Stimulated activated naive CD8-positive, alpha-beta T cell treated with anti-CD3 and anti-CD28 coated beads, Interleukin-15, Interleukin-2, amounts not matched to agents 100 ng/mL and 50 ng/mL, for 24 hours (primary cell): Measurements from ENCODE around the gene CHMP4B.

Experiments
- H3K27ac Mint-ChIP-seq: one replicate; pipeline ENCODE4 v1.8.0; 2021; ENCODE audit warnings: mild to moderate bottlenecking, mixed read lengths
- H3K27me3 Mint-ChIP-seq: one replicate; pipeline ENCODE4 v1.8.0; 2021; ENCODE audit warnings: mixed read lengths
- H3K36me3 Mint-ChIP-seq: one replicate; pipeline ENCODE4 v1.8.0; 2021; ENCODE audit warnings: low read depth, mixed read lengths
- H3K4me1 Mint-ChIP-seq: one replicate; pipeline ENCODE4 v1.8.0; 2021; ENCODE audit warnings: low read depth, mixed read lengths
- H3K4me3 Mint-ChIP-seq: one replicate; pipeline ENCODE4 v1.8.0; 2021; ENCODE audit warnings: mild to moderate bottlenecking, mixed read lengths
- H3K9me3 Mint-ChIP-seq: one replicate; pipeline ENCODE4 v1.8.0; 2021; ENCODE audit warnings: mixed read lengths

The CHMP4B gene

GRCh38 chr20:33822423-33822822, 11.3 kb downstream of the CHMP4B start:
- peaks cover 24% of the 10 kb centered on the region for H3K36me3 Mint-ChIP-seq
- H3K27ac Mint-ChIP-seq = peak overlapping the region; percentile 36
- H3K4me3 Mint-ChIP-seq = no peak overlapping the region
- no peaks in the 10 kb centered on the region for H3K27me3 Mint-ChIP-seq
- no peaks in the 10 kb centered on the region for H3K9me3 Mint-ChIP-seq
- H3K4me1 Mint-ChIP-seq = peaks cover 91% of the 10 kb centered on the region

DNA sequence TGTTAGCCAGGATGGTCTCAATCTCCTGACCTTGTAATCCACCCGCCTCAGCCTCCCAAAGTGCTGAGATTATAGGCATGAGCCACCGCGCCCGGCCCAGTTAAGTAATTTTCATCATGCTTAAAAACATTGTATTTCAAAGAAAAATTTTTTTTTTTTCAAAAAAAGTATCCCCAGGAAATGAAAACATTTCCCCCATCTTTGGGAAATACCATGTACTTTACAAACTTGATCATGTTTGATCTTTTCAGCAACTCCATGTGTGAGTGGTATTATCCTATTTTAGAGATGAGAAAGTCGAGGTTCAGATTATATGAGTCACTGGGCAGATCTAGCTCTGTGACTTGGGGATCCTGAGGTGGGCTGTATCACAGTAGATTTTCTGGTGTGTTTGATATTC, 11.8 kb downstream of the CHMP4B start:
- Mint-ChIP-seq H3K36me3 (peaks cover 18% of the 10 kb centered on the region), H3K27ac (no peak overlapping the region), H3K4me1 (peaks cover 91% of the 10 kb centered on the region), H3K4me3 (no peak overlapping the region), H3K27me3 (no peaks in the 10 kb centered on the region), H3K9me3 (no peaks in the 10 kb centered on the region)

DNA sequence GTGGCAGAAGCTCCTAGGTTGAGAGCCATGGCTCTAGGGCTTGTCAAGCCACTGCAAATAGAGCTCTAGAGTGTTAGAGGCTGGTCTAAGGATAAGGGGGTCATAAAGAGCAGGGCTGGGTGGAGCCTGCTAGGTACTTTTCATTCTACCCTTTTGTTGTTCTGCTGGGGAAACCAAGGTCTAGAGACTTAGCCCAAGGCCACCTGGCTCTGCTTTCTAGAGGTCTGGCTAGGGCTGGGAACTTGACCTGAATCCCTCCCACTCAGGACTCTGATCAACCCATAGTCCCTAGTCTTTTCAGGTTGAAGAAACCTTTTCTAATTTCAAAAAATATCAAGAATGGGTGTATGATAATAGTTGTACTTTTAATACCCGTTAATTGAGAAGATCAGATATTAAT, 13.7 kb downstream of the CHMP4B start:
- Mint-ChIP-seq H3K4me1 (peaks cover 88% of the 10 kb centered on the region), H3K36me3 (peaks cover 21% of the 10 kb centered on the region), H3K4me3 (no peak overlapping the region), H3K27me3 (no peaks in the 10 kb centered on the region), H3K9me3 (no peaks in the 10 kb centered on the region), H3K27ac (no peak overlapping the region)

DNA sequence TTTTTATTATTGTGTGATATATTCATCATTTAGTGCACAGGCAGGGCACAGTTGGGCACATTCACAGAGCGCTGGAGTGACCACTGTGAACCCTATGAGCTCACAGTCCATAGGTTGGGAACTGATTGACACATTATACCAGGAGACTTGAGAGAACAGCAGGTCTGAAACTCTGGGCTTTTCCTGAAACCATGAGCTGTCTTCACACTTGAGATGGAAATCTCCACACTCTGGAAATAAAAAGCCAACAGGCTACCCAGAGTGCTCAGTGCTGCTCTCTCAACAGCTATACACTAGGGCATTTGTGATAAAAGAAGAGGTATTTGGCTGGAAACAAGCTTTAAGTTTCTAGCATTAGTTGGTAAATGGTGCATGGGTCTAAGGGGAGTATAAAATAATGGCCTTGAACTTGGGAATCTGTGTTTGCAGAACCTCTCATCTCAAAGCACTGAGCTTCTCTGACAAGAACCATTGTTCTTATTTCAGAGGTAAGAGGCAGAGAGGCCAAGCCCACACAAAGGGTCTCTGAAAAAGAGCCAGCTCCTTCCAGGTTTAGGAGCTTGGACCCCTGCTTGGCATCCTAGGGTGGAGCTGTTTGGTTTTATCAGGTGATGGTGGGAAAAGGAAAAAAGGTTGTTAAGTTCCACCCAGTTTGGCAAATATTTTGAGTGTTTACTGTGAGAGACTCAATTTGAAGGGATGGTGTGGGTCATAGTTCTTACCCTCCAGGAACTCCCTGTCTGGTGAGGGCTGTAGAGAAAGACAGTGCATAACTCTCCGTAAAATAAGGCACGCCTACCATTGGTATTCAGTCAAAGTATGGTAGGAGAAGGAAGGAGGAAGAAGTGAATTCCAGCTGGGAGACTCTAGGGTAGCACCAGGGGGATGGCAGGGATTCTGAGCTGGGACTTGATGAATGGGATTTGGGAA, 14.5 kb downstream of the CHMP4B start:
- Mint-ChIP-seq H3K4me1 (peaks cover 86% of the 10 kb centered on the region), H3K4me3 (no peak overlapping the region), H3K9me3 (no peaks in the 10 kb centered on the region), H3K27ac (no peak overlapping the region), H3K27me3 (no peaks in the 10 kb centered on the region), H3K36me3 (peaks cover 17% of the 10 kb centered on the region)

DNA sequence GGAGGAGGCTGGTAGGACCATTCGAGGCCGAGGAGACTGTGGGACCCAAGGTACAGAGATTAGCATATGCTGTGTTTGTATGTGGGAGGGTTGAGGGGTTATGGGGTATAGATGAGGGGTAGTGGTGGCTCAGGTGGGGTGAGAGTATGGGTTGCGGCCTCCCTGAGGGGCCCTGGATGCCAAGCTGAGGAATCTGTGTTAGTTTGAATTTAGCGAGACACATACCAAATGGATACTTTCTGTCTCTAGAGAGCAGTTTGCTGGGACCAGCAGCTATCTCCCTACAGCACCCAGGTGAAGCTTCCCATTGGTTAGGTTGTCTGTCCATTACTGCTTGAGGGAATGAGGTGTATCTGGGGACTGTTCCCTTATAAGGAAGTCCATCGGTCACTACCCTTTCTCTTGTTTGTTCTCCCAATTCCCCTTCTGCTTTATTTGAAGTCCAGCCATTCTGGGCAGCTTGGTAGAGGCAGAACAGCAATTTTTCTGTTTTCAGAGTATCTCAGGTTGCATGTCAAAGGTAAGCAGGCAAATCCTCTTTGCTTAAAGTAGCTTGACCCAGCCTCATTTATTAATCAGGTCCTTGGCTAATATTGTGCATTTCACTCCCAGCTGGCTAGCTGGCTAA, 15.2 kb downstream of the CHMP4B start:
- H3K9me3 Mint-ChIP-seq = no peaks in the 10 kb centered on the region
- no peak overlapping the region for H3K4me3 Mint-ChIP-seq
- H3K27ac Mint-ChIP-seq = no peak overlapping the region
- H3K4me1 Mint-ChIP-seq = peaks cover 84% of the 10 kb centered on the region
- H3K36me3 Mint-ChIP-seq = peaks cover 17% of the 10 kb centered on the region
- no peaks in the 10 kb centered on the region for H3K27me3 Mint-ChIP-seq

DNA sequence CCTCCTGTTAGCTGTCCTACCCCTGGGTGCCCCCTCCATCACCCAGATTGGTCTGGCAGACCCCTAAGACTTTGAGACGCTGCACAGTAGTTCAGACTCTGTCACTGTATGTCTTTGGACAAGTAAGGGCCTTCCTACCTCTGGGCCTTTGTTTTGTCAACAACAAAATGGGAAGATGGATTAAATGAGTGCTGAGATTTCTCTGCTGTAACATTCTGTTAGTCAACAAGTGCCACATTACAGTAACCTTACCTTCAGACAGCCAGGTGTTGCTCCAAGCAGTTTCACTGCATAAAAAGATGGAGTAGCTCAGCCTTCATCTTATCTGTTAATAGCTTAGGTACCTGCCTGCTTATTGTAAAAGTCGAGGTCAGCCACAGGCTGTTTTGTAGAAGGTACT, 16.0 kb downstream of the CHMP4B start:
- H3K27ac Mint-ChIP-seq = no peak overlapping the region
- peaks cover 85% of the 10 kb centered on the region for H3K4me1 Mint-ChIP-seq
- no peak overlapping the region for H3K4me3 Mint-ChIP-seq
- peaks cover 24% of the 10 kb centered on the region for H3K36me3 Mint-ChIP-seq
- no peaks in the 10 kb centered on the region for H3K27me3 Mint-ChIP-seq
- H3K9me3 Mint-ChIP-seq = no peaks in the 10 kb centered on the region

DNA sequence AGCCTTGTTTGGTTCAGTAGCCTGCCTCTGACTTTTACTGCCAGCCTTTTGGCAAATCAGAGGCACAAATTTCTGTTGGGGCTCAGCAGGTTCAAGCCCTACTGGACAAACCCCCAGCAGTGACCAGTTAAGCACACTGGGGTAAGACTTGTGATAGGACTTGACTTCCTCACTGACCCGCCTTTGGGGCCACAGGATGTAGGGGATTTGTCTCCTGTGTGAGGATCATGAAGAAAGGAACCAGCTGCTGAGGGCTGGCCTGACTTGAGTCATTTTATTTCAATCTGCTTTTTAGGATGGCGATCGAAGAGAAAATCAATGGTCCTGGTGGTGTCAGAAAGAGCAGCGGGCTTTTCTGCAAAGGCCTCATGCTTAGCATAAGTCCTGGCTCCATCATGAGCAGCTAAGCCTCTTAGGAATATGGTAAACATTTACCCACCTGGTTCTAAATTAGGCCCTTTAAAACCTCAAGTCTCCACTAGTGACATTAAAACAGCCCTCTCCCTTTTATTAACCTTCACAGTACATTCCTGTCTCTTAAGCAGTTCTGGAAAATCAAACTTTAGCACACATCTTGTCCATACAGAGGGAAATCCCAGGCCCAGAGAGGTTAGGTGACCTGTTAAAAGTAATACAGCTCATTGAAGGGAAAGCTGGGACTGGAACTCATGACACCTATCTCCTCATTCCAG, 16.6 kb downstream of the CHMP4B start:
- H3K4me1 Mint-ChIP-seq = peaks cover 78% of the 10 kb centered on the region
- no peaks in the 10 kb centered on the region for H3K9me3 Mint-ChIP-seq
- H3K27ac Mint-ChIP-seq = no peak overlapping the region
- H3K4me3 Mint-ChIP-seq = no peak overlapping the region
- no peaks in the 10 kb centered on the region for H3K27me3 Mint-ChIP-seq
- H3K36me3 Mint-ChIP-seq = peaks cover 28% of the 10 kb centered on the region

DNA sequence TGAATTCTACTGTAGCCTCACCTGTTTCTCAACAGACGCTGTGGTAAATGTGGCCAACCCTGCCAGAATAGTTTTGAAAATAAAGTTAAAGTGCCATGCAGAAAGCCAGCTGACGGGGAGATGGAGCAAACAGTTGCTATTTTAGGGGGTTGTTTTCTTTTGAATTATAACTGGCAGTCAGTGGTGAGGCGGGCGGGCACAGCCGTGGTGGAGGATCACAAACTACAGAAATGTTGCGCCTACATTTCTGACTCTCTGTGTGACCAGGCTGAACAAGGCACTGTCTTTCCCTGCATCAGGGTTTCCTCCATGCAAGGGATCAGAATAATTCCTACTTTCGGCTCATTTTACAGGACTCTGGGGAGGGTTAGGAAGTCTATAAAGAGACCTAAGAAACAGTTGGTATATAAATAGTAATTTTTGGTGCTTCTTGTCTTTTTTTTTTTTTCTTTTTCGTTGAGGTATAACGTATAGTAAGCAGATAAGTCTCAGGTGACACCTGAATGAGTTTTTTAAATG, 17.2 kb downstream of the CHMP4B start:
- no peak overlapping the region for H3K27ac Mint-ChIP-seq

DNA sequence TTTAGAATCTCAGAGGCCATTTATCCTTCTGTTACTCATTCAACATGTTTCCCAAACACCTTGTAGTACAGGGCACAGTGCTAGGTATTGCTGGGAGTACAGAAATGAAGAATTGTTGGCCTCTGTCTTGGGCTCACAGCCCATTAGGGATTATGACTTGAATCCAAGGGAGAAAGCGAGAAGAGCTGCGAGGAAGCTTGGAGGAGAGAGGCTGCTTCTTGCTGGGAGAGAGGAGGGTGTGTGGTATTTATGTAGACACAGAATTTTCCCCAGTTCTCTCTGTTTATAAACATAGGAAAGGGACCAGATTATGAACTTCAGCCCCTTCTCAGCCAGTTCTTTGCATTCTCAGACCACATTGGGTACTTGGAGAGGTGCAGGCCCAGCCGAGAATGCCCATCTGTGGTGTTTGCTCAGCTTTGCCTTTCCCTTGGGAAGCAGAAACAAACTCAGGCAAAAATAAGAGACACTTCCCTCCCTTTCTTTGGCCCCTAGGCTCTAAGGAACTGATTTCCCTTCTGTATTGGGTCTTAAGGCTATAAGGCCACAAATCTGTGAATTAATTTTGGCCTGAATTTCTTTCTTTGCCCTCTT, 17.9 kb downstream of the CHMP4B start:
- Mint-ChIP-seq H3K4me1 (peaks cover 68% of the 10 kb centered on the region), H3K27me3 (no peaks in the 10 kb centered on the region), H3K36me3 (peaks cover 39% of the 10 kb centered on the region), H3K27ac (no peak overlapping the region), H3K9me3 (no peaks in the 10 kb centered on the region), H3K4me3 (no peak overlapping the region)

More for the DNA sequence above, 17.2 kb downstream of the CHMP4B start:
- no peak overlapping the region for H3K4me3 Mint-ChIP-seq
- H3K4me1 Mint-ChIP-seq = peaks cover 72% of the 10 kb centered on the region
- H3K9me3 Mint-ChIP-seq = no peaks in the 10 kb centered on the region
- H3K27me3 Mint-ChIP-seq = no peaks in the 10 kb centered on the region
- H3K36me3 Mint-ChIP-seq = peaks cover 32% of the 10 kb centered on the region

- no peak overlapping the region for H3K27ac Mint-ChIP-seq
- H3K9me3 Mint-ChIP-seq = no peaks in the 10 kb centered on the region
- no peaks in the 10 kb centered on the region for H3K27me3 Mint-ChIP-seq
- H3K4me3 Mint-ChIP-seq = no peak overlapping the region
- H3K4me1 Mint-ChIP-seq = peaks cover 64% of the 10 kb centered on the region
- peaks cover 39% of the 10 kb centered on the region for H3K36me3 Mint-ChIP-seq
Observed at GRCh38 chr20:33829636-33830035, 18.5 kb downstream of the CHMP4B start.

GRCh38 chr20:33830371-33830770, 19.2 kb downstream of the CHMP4B start:
- Mint-ChIP-seq H3K36me3 (peaks cover 46% of the 10 kb centered on the region), H3K27ac (no peak overlapping the region)

GRCh38 chr20:33832103-33832804, 21.1 kb downstream of the CHMP4B start:
- H3K36me3 Mint-ChIP-seq = peaks cover 56% of the 10 kb centered on the region

More at GRCh38 chr20:33830371-33830770, 19.2 kb downstream of the CHMP4B start:
- Mint-ChIP-seq H3K9me3 (no peaks in the 10 kb centered on the region), H3K4me3 (no peak overlapping the region), H3K4me1 (peaks cover 57% of the 10 kb centered on the region), H3K27me3 (no peaks in the 10 kb centered on the region)

DNA sequence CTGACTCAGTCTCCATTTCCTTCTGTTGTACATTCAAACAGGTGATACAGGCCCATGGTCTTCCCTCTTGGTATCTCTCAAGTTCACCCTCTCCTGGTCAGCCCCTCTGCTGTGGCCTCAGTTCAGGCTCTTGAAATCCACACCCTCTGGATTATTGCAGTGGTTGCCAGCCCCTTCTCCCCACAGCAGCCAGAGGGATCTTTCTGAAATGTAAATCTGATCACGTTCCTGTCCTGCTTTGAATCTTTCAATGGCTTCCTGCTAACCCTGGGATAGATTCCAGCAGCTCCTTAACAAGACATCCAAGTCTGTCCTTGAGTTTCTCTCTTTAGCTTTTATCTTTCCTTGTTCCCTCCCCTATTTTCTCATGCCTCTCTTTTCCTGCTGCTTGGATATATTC, 22.2 kb downstream of the CHMP4B start:
- Mint-ChIP-seq H3K36me3 (peaks cover 56% of the 10 kb centered on the region), H3K9me3 (no peaks in the 10 kb centered on the region), H3K27me3 (no peaks in the 10 kb centered on the region), H3K27ac (no peak overlapping the region), H3K4me3 (no peak overlapping the region), H3K4me1 (peaks cover 52% of the 10 kb centered on the region)

More at GRCh38 chr20:33832103-33832804, 21.1 kb downstream of the CHMP4B start:
- Mint-ChIP-seq H3K9me3 (no peaks in the 10 kb centered on the region), H3K27me3 (no peaks in the 10 kb centered on the region), H3K4me1 (peaks cover 52% of the 10 kb centered on the region), H3K27ac (no peak overlapping the region), H3K4me3 (no peak overlapping the region)

GRCh38 chr20:33835615-33836172, 24.5 kb downstream of the CHMP4B start:
- Mint-ChIP-seq H3K27me3 (no peaks in the 10 kb centered on the region), H3K4me1 (peaks cover 52% of the 10 kb centered on the region), H3K27ac (no peak overlapping the region), H3K36me3 (peaks cover 49% of the 10 kb centered on the region), H3K4me3 (no peak overlapping the region), H3K9me3 (no peaks in the 10 kb centered on the region)
